H9 (cell line): Measurements from ENCODE around the gene IGF2BP3. TPM values are rescaled to one million over a fixed set of nuclear protein-coding genes. Genes with fewer than 3 reads are reported as not detected.

Source experiments
- DNase-seq: peaks from one replicate; pipeline ENCODE4 v3.0.0-alpha.2; 2017
- H2AFZ ChIP-seq: one replicate; pipeline ENCODE4 v1.6.1; 2013; ENCODE audit warnings: mild to moderate bottlenecking, low read length, control low read depth, moderate library complexity
- H2AK5ac ChIP-seq: 2 replicates; pipeline ENCODE4 v1.6.1; 2013; ENCODE audit warnings: low read length, control low read depth, mixed read lengths; ENCODE audit not compliant: insufficient read length
- H2BK120ac ChIP-seq: one replicate; pipeline ENCODE4 v1.6.1; 2013; ENCODE audit warnings: low read depth, mild to moderate bottlenecking, low read length, control low read depth, inconsistent platforms; ENCODE audit not compliant: poor library complexity, severe bottlenecking
- H2BK12ac ChIP-seq: 2 replicates; pipeline ENCODE4 v1.6.1; 2013; ENCODE audit warnings: low read length, control low read depth, mixed read lengths, low read depth; ENCODE audit not compliant: insufficient read length
- H2BK15ac ChIP-seq: 2 replicates; pipeline ENCODE4 v1.6.1; 2013; ENCODE audit warnings: low read depth, low read length, control low read depth
- H2BK20ac ChIP-seq: one replicate; pipeline ENCODE4 v1.6.1; 2013; ENCODE audit warnings: low read depth, mild to moderate bottlenecking, low read length, control low read depth, inconsistent platforms; ENCODE audit not compliant: poor library complexity, severe bottlenecking
- H2BK5ac ChIP-seq: 2 replicates; pipeline ENCODE4 v1.6.1; 2013; ENCODE audit warnings: low read length, control low read depth, mixed read lengths; ENCODE audit not compliant: insufficient read length
- H3K14ac ChIP-seq: 2 replicates; pipeline ENCODE4 v1.6.1; 2013; ENCODE audit warnings: low read length, control low read depth; ENCODE audit not compliant: insufficient read depth
- H3K18ac ChIP-seq: 2 replicates; pipeline ENCODE4 v1.6.1; 2013; ENCODE audit warnings: low read depth, mild to moderate bottlenecking, mixed read lengths, low read length, control low read depth; ENCODE audit not compliant: insufficient read length
- H3K23ac ChIP-seq: 2 replicates; pipeline ENCODE4 v1.6.1; 2013; ENCODE audit warnings: low read length, control low read depth, mixed read lengths, low read depth; ENCODE audit not compliant: insufficient read length
- H3K23me2 ChIP-seq: 2 replicates; pipeline ENCODE4 v1.6.1; 2013; ENCODE audit warnings: low read depth, mild to moderate bottlenecking, mixed read lengths, low read length, control low read depth; ENCODE audit not compliant: insufficient read length, poor library complexity, severe bottlenecking
- H3K27ac ChIP-seq: 2 replicates; pipeline ENCODE4 v1.5.1; 2013; ENCODE audit warnings: low read length, control low read depth, mixed read lengths, low read depth; ENCODE audit not compliant: insufficient read length
- H3K27me3 ChIP-seq: 2 replicates; pipeline ENCODE4 v1.6.1; 2013; ENCODE audit warnings: low read length, control low read depth, inconsistent platforms; ENCODE audit not compliant: insufficient read depth
- H3K4ac ChIP-seq: 2 replicates; pipeline ENCODE4 v1.6.1; 2013; ENCODE audit warnings: low read depth, mild to moderate bottlenecking, control low read depth, inconsistent platforms, low read length, moderate library complexity
- H3K4me1 ChIP-seq: 2 replicates; pipeline ENCODE4 v1.6.1; 2013; ENCODE audit warnings: low read length, control low read depth, inconsistent platforms; ENCODE audit not compliant: insufficient read depth
- H3K4me2 ChIP-seq: 2 replicates; pipeline ENCODE4 v1.6.1; 2013; ENCODE audit warnings: low read length, control low read depth, mixed read lengths; ENCODE audit not compliant: insufficient read length, insufficient read depth
- H3K56ac ChIP-seq: 2 replicates; pipeline ENCODE4 v1.6.1; 2013; ENCODE audit warnings: low read depth, mild to moderate bottlenecking, mixed read lengths, low read length, control low read depth; ENCODE audit not compliant: insufficient read length
- H3K79me1 ChIP-seq: 2 replicates; pipeline ENCODE4 v1.6.1; 2013; ENCODE audit warnings: low read depth, mild to moderate bottlenecking, moderate library complexity, low read length, control low read depth, inconsistent platforms; ENCODE audit not compliant: insufficient read depth, poor library complexity, severe bottlenecking
- H3K79me2 ChIP-seq: 2 replicates; pipeline ENCODE4 v1.6.1; 2013; ENCODE audit warnings: low read length, control low read depth, inconsistent platforms; ENCODE audit not compliant: insufficient read depth
- H3K9ac ChIP-seq: 2 replicates; pipeline ENCODE4 v1.6.1; 2013; ENCODE audit warnings: low read length, control low read depth, mixed read lengths; ENCODE audit not compliant: insufficient read length; ENCODE audit errors: extremely low read depth
- H3K9me3 ChIP-seq: one replicate; pipeline ENCODE4 v1.6.1; 2013; ENCODE audit warnings: low read depth, low read length, inconsistent platforms; ENCODE audit not compliant: control insufficient read depth
- H3T11ph ChIP-seq: one replicate; pipeline ENCODE4 v1.6.1; 2013; ENCODE audit warnings: mild to moderate bottlenecking, low read length, control low read depth, inconsistent platforms
- H4K20me1 ChIP-seq: one replicate; pipeline ENCODE4 v1.6.1; 2013; ENCODE audit not compliant: control insufficient read depth, insufficient read length, insufficient read depth
- H4K5ac ChIP-seq: 2 replicates; pipeline ENCODE4 v1.6.1; 2013; ENCODE audit warnings: low read depth, mild to moderate bottlenecking, mixed read lengths, low read length, control low read depth; ENCODE audit not compliant: insufficient read length
- H4K8ac ChIP-seq: replicated peaks from 2 replicates; pipeline ENCODE4 v1.6.1; 2013; ENCODE audit warnings: low read length, control low read depth, mixed read lengths, low read depth; ENCODE audit not compliant: insufficient read length
- H4K91ac ChIP-seq: 2 replicates; pipeline ENCODE4 v1.6.1; 2013; ENCODE audit warnings: low read depth, mild to moderate bottlenecking, moderate library complexity, mixed read lengths, low read length, control low read depth; ENCODE audit not compliant: insufficient read length
- H3K27ac Mint-ChIP-seq, 3 experiments: 2 replicates in 2 of 3; 3 replicates in 1 of 3; pipeline ENCODE4 v1.8.0; 2020 to 2021; ENCODE audit warnings: mixed read lengths in 3 of 3, mild to moderate bottlenecking in 1 of 3, moderate library complexity in 1 of 3
- H3K27me3 Mint-ChIP-seq: 2 replicates; pipeline ENCODE4 v1.8.0; 2021; ENCODE audit warnings: low read depth, mild to moderate bottlenecking, moderate library complexity, mixed read lengths
- H3K36me3 Mint-ChIP-seq, 3 experiments: 2 replicates in 2 of 3; 3 replicates in 1 of 3; pipeline ENCODE4 v1.8.0; 2020 to 2021; ENCODE audit warnings: low read depth in 3 of 3, mixed read lengths in 3 of 3; ENCODE audit not compliant: insufficient read depth in 1 of 3
- H3K4me1 Mint-ChIP-seq, 2 experiments: 2 replicates each; pipeline ENCODE4 v1.8.0; 2020; ENCODE audit warnings: mixed read lengths in 2 of 2
- H3K4me3 Mint-ChIP-seq, 2 experiments: 2 replicates in 1 of 2; 3 replicates in 1 of 2; pipeline ENCODE4 v1.8.0; 2020 to 2021; ENCODE audit warnings: mild to moderate bottlenecking in 2 of 2, mixed read lengths in 2 of 2, moderate library complexity in 1 of 2
- H3K9me3 Mint-ChIP-seq, 2 experiments: 2 replicates in 1 of 2; 3 replicates in 1 of 2; pipeline ENCODE4 v1.8.0; 2020; ENCODE audit warnings: mild to moderate bottlenecking in 2 of 2, mixed read lengths in 2 of 2, moderate library complexity in 1 of 2
- WGBS: extraction: QIAGEN DNeasy Blood & Tissue Kit; methylation state at CpG from one replicate; pipeline ENCODE4 v1.1.7; 2013; ENCODE audit warnings: missing lambda C conversion rate, low lambda C conversion rate, mixed read lengths; ENCODE audit not compliant: insufficient read length; ENCODE audit errors: extremely low coverage; 5-methylcytosine and 5-hydroxymethylcytosine counted together
- total RNA-seq: library from RNA; stranded (reverse); gene quantifications from 2 replicates; pipeline ENCODE4 v1.2.1, GENCODE V29; 2021
- TF ChIP-seq, protein P1 (sequence below): fragments of 200-600 bp; sonication (generic); conservative IDR thresholded peaks from 3 replicates; pipeline ENCODE4 v1.8.0; 2021; ENCODE audit warnings: antibody characterized with exemption, mild to moderate bottlenecking

IGF2BP3 gene
- total RNA-seq, 1 experiment from 2014 or later, result 197 TPM

DNA sequence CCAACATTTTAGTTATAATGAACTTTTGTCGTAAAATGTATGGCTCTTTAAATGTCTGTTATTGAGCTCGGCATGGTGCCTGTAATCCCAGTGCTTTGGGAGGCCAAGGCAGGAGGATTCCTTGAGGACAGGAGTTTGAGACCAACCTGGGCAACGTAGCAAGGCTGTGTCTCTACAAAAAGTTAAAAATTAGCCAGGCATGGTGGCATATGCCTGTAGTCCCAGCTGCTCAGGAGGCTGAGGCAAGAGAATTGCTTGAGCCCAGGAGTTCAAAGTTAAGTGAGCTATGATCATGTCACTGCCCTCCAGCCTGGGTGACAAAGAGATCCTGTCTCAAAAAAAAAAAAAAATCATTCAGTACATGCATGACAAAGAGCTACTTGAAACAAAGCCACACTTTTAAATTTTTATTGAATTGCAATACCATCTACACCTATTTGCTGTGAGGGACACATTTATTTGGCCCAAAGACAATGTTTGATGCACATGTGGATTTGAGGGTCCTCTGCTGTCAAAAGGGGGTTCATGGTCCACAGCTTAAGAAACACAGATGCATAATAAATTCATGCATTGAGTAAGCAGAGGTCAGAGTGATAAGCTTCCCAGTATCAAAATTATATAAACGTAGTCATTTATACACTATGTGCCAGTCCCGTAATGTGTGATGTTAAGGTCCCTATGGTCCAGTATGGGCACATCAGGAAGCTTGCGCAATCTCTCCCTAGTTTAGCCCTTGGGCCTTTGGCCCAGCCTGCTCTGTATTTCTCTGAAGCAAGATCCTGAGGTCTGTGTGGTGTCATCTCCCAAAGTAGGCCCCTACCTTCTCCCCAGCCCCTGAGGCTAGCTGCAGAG lies 175.5 kb downstream of the IGF2BP3 start:
- no peak overlapping the region for H3K4me2 ChIP-seq
- H3K9me3 Mint-ChIP-seq, result no peaks in the 10 kb centered on the region
- no CpG with 5 or more reads among the region's 6 CpGs for WGBS
- H3K56ac ChIP-seq, result no peak overlapping the region
- H3K23ac ChIP-seq, result no peak overlapping the region
- no peaks in the 10 kb centered on the region for H3K27me3 ChIP-seq
- H3K36me3 Mint-ChIP-seq, result no peaks in the 10 kb centered on the region
- no peak overlapping the region for H3K27ac ChIP-seq
- peaks cover 4% of the 10 kb centered on the region; the same call in 1 of the 2 replicates for H3K79me2 ChIP-seq
- no peak for DNase-seq
- no peak overlapping the region for H4K8ac ChIP-seq
- no peak overlapping the region for H3K4ac ChIP-seq
- no peak overlapping the region for H3K27ac Mint-ChIP-seq
- no peak overlapping the region for H2AFZ ChIP-seq
- H3K9ac ChIP-seq, result no peak overlapping the region
- H3K23me2 ChIP-seq, result peaks cover 6% of the 10 kb centered on the region
- H3T11ph ChIP-seq, result no peak overlapping the region
- no peak overlapping the region for H4K5ac ChIP-seq
- no peak overlapping the region for H3K14ac ChIP-seq
- no peak overlapping the region for H2BK12ac ChIP-seq
- TF ChIP-seq, protein P1, sequence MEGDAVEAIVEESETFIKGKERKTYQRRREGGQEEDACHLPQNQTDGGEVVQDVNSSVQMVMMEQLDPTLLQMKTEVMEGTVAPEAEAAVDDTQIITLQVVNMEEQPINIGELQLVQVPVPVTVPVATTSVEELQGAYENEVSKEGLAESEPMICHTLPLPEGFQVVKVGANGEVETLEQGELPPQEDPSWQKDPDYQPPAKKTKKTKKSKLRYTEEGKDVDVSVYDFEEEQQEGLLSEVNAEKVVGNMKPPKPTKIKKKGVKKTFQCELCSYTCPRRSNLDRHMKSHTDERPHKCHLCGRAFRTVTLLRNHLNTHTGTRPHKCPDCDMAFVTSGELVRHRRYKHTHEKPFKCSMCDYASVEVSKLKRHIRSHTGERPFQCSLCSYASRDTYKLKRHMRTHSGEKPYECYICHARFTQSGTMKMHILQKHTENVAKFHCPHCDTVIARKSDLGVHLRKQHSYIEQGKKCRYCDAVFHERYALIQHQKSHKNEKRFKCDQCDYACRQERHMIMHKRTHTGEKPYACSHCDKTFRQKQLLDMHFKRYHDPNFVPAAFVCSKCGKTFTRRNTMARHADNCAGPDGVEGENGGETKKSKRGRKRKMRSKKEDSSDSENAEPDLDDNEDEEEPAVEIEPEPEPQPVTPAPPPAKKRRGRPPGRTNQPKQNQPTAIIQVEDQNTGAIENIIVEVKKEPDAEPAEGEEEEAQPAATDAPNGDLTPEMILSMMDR, result no peak
- no peaks in the 10 kb centered on the region for H3K9me3 ChIP-seq
- no peak overlapping the region for H2BK20ac ChIP-seq
- H2BK15ac ChIP-seq, result no peak overlapping the region
- H3K4me1 Mint-ChIP-seq, result peaks cover 21 to 24% of the 10 kb centered on the region in 2 experiments
- H3K4me3 Mint-ChIP-seq, result no peak overlapping the region
- H3K79me1 ChIP-seq, result no peaks in the 10 kb centered on the region
- H2BK5ac ChIP-seq, result no peak overlapping the region
- H2AK5ac ChIP-seq, result no peak overlapping the region
- no peaks in the 10 kb centered on the region for H4K20me1 ChIP-seq
- H3K27me3 Mint-ChIP-seq, result peaks cover 22% of the 10 kb centered on the region
- no peak overlapping the region for H4K91ac ChIP-seq
- no peak overlapping the region for H2BK120ac ChIP-seq
- no peak overlapping the region for H3K18ac ChIP-seq
- no peaks in the 10 kb centered on the region; the same call in 1 of the 2 replicates for H3K4me1 ChIP-seq
